DND-41 (cell line): Measurements from ENCODE around the gene RAB34.

Experiments
- ATAC-seq: fragments of 200-7000 bp; cut with Tn5 transposase; 3 replicates; pipeline ENCODE4 v1.9.1; 2021; ENCODE audit warnings: low read depth; ENCODE audit not compliant: insufficient read depth
- DNase-seq: peaks from one replicate; pipeline ENCODE4 v3.0.0-alpha.2; 2020
- H2AFZ ChIP-seq: 2 replicates; pipeline ENCODE4 v1.6.0; 2012; ENCODE audit warnings: low read depth, low read length
- H3K27ac ChIP-seq: 2 replicates; pipeline ENCODE4 v1.5.1; 2012; ENCODE audit warnings: low read length, inconsistent platforms
- H3K27me3 ChIP-seq: fragments of 200-600 bp; sonication (generic); 2 replicates; pipeline ENCODE4 v1.6.0; 2012; ENCODE audit warnings: low read length, mild to moderate bottlenecking, inconsistent platforms; ENCODE audit not compliant: insufficient read depth, poor library complexity
- H3K36me3 ChIP-seq: 2 replicates; pipeline ENCODE4 v1.5.1; 2012; ENCODE audit warnings: low read length, inconsistent platforms; ENCODE audit not compliant: insufficient read depth
- H3K4me1 ChIP-seq: 2 replicates; pipeline ENCODE4 v1.5.1; 2012; ENCODE audit warnings: mild to moderate bottlenecking, low read length; ENCODE audit not compliant: insufficient read depth
- H3K4me2 ChIP-seq: 2 replicates; pipeline ENCODE4 v1.6.0; 2012; ENCODE audit warnings: mild to moderate bottlenecking, moderate library complexity, low read length, inconsistent platforms; ENCODE audit not compliant: insufficient read depth
- H3K4me3 ChIP-seq, 2 experiments: fragments of 200-600 bp in 1 of 2; shearing (Covaris generic) in 1 of 2; 2 replicates each; pipeline ENCODE4 v1.5.1; 2012 to 2016; ENCODE audit warnings: inconsistent platforms in 2 of 2, low read length in 2 of 2, mild to moderate bottlenecking in 2 of 2, low read depth in 1 of 2, moderate library complexity in 1 of 2
- H3K79me2 ChIP-seq: 2 replicates; pipeline ENCODE4 v1.6.0; 2012; ENCODE audit warnings: low read length, inconsistent platforms; ENCODE audit not compliant: insufficient read depth
- H3K9ac ChIP-seq: 2 replicates; pipeline ENCODE4 v1.6.0; 2012; ENCODE audit warnings: low read depth, mild to moderate bottlenecking, inconsistent platforms, low read length, moderate library complexity
- H3K9me3 ChIP-seq: 2 replicates; pipeline ENCODE4 v1.5.1; 2012; ENCODE audit warnings: low read length, moderate library complexity, mild to moderate bottlenecking, inconsistent platforms; ENCODE audit not compliant: insufficient read depth, severe bottlenecking
- H4K20me1 ChIP-seq: 2 replicates; pipeline ENCODE4 v1.6.0; 2012; ENCODE audit warnings: low read length; ENCODE audit not compliant: insufficient read depth
- CTCF ChIP-seq: IDR thresholded peaks from 2 replicates; pipeline ENCODE4 v1.5.1; 2012; ENCODE audit warnings: borderline replicate concordance, low read length, moderate library complexity, mild to moderate bottlenecking; ENCODE audit not compliant: poor library complexity, severe bottlenecking; ENCODE audit errors: extremely low read depth
- EZH2 ChIP-seq: IDR thresholded peaks from 3 replicates; pipeline ENCODE4 v1.6.1; 2012; ENCODE audit warnings: borderline replicate concordance, low read depth, mild to moderate bottlenecking, moderate library complexity, low read length, inconsistent platforms; ENCODE audit not compliant: severe bottlenecking

Gene RAB34

DNA sequence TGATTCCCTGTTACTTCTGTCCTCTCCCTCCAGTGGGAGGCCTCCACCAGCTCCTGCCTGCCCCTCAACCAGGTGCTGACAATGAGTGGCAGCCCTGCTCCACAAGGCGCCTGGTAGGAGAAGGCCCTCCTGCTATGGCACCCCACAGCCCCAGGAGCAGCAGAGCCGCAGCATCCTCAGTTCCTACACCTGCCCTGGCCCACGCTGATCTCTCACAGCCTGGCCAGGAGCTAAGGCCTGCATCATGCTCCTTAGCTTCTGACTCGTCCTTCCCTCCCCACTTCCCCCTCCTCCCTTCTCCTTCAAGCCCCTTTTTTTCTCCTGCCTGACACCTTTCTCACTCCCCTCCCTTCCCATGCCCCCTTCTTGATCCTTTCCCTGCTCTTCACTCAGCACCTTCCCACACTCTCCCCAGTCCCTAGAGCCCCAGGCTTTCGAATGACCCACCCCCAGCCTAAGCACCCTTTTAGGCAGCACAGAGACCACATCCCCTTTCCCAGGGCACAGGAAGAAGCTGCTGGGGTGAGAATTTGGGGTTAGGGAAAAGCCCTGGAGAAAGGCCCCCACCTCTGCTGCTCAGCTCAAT is 12.5 kb downstream of the RAB34 start:
- no peak overlapping the region for H3K4me2 ChIP-seq
- H3K27me3 ChIP-seq: no peaks in the 10 kb centered on the region
- H2AFZ ChIP-seq: no peak overlapping the region
- H4K20me1 ChIP-seq: 0 out of 2 replicates have a peak, but pooled peaks cover 4% of the 10 kb centered on the region
- H3K4me1 ChIP-seq: peaks cover 5% of the 10 kb centered on the region
- ATAC-seq (0 out of 3 replicates have a peak, but pooled peaks have one; percentile 23), DNase-seq (no peak)
- no peak overlapping the region for H3K9ac ChIP-seq
- no peak overlapping the region for H3K4me3 ChIP-seq
- H3K27ac ChIP-seq: no peak overlapping the region
- TF ChIP-seq EZH2: no peak
- TF ChIP-seq CTCF: no peak
- H3K36me3 ChIP-seq: peaks cover 45% of the 10 kb centered on the region
- H3K9me3 ChIP-seq: no peaks in the 10 kb centered on the region
- H3K79me2 ChIP-seq: peaks cover 3% of the 10 kb centered on the region; the same call in 1 of the 2 replicates

DNA sequence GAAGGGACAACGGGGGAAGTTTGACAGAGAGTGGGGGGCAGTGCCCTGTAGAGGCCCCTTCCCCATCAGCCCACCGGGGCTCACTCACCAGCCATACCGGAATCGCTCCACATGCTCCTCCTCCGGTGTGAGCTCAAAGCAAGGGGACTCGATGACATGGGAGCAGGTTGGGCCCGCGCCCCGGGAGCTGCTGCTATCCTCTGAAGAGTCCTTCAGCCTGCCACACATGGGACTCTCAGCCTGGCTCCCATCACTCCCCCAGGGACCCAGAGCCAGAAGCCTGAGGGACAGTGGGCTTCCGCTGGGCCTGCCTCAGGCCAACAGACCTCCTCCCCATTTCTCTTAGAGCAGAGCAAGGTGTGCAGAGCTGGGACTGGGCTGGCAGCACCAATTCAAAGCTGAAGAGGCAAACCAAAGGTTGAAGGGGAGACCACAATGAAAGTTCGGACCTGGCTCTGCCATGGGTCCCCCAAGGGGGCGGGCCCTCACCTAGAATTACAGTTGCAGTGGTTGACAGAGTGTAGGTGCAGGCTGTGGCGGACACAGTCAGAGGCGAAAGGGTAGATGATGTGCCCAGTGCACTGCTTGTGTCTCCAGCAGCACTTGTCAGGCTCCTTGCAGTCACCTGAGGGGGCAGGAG is 13.3 kb downstream of the RAB34 start:
- no peak for TF ChIP-seq EZH2
- TF ChIP-seq CTCF: no peak
- H3K27me3 ChIP-seq: no peaks in the 10 kb centered on the region
- H4K20me1 ChIP-seq: 0 out of 2 replicates have a peak, but pooled peaks cover 4% of the 10 kb centered on the region
- H3K79me2 ChIP-seq: no peaks in the 10 kb centered on the region
- H3K9me3 ChIP-seq: no peaks in the 10 kb centered on the region
- no peak overlapping the region for H3K9ac ChIP-seq
- no peak overlapping the region for H3K4me3 ChIP-seq
- H2AFZ ChIP-seq: no peak overlapping the region
- peaks cover 53% of the 10 kb centered on the region for H3K36me3 ChIP-seq
- no peaks in the 10 kb centered on the region for H3K4me1 ChIP-seq
- H3K4me2 ChIP-seq: no peak overlapping the region
- no peak for ATAC-seq
- H3K27ac ChIP-seq: no peak overlapping the region
- DNase-seq: no peak

- Histone ChIP-seq H3K4me2 (no peak overlapping the region), H2AFZ (no peak overlapping the region), H3K27ac (no peak overlapping the region), H3K79me2 (no peaks in the 10 kb centered on the region), H3K4me1 (no peaks in the 10 kb centered on the region), H3K9ac (no peak overlapping the region), H3K9me3 (no peaks in the 10 kb centered on the region), H3K4me3 (no peak overlapping the region), H3K36me3 (peaks cover 60% of the 10 kb centered on the region), H4K20me1 (0 out of 2 replicates have a peak, but pooled peaks cover 4% of the 10 kb centered on the region), H3K27me3 (no peaks in the 10 kb centered on the region)
- no peak for ATAC-seq
- no peak for DNase-seq
- TF ChIP-seq CTCF (no peak), EZH2 (no peak)
These were observed 14.0 kb downstream of the RAB34 start for GRCh38 chr17:28703552-28704218.
